ENCODE data around the gene PEA15.

Gene PEA15

GRCh38 chr1:160205242-160206035 is at the start of gene PEA15:
Gene PEA15 (plus strand): TSS chr1:160205384. CDS start chr1:160211545, 6,161 bp downstream.
- Histone ChIP-seq H3K27ac (no peak within 1 kb of the TSS), H3K36me3 (peaks cover 13% of the 10 kb centered on the region), H3K4me1 (ENCODE audit: control insufficient read depth in 1 of 2, insufficient read depth in 1 of 2, low read depth in 1 of 2, low read length in 1 of 2) (peaks cover 11 to 15% of the 10 kb centered on the region in 2 experiments), H3K4me3 (ENCODE audit: low read depth in 1 of 2, low read length in 1 of 2) (peak within 1 kb of the TSS; percentile 52 to 56), H3K9me3 (no peaks in the 10 kb centered on the region), H3K27me3 (peaks cover 24% of the 10 kb centered on the region)
- no peak for TF ChIP-seq CTCF (IDR thresholded peaks at IDR 0.05)

- Histone ChIP-seq H3K27ac (no peak overlapping the region), H3K4me3 (ENCODE audit: low read depth in 1 of 2, low read length in 1 of 2) (no peak overlapping the region), H3K27me3 (no peaks in the 10 kb centered on the region), H3K36me3 (no peaks in the 10 kb centered on the region), H3K4me1 (ENCODE audit: control insufficient read depth in 1 of 2, insufficient read depth in 1 of 2, low read depth in 1 of 2, low read length in 1 of 2) (no peaks in the 10 kb centered on the region), H3K9me3 (no peaks in the 10 kb centered on the region)
- TF ChIP-seq CTCF (IDR thresholded peaks at IDR 0.05), result no peak
Observed at GRCh38 chr1:160156361-160156760, 48.8 kb upstream of the PEA15 start.

- no peaks in the 10 kb centered on the region for H3K9me3 ChIP-seq
- no peak overlapping the region for H3K4me3 ChIP-seq (ENCODE audit: low read depth in 1 of 2, low read length in 1 of 2)
- H3K4me1 ChIP-seq (ENCODE audit: control insufficient read depth in 1 of 2, insufficient read depth in 1 of 2, low read depth in 1 of 2, low read length in 1 of 2), result no peaks in the 10 kb centered on the region
- TF ChIP-seq CTCF (IDR thresholded peaks at IDR 0.05), result no peak
- H3K27ac ChIP-seq, result no peak overlapping the region
- no peaks in the 10 kb centered on the region for H3K27me3 ChIP-seq
- no peaks in the 10 kb centered on the region for H3K36me3 ChIP-seq
Observed at GRCh38 chr1:160157174-160157573, 48.0 kb upstream of the PEA15 start.

DNA sequence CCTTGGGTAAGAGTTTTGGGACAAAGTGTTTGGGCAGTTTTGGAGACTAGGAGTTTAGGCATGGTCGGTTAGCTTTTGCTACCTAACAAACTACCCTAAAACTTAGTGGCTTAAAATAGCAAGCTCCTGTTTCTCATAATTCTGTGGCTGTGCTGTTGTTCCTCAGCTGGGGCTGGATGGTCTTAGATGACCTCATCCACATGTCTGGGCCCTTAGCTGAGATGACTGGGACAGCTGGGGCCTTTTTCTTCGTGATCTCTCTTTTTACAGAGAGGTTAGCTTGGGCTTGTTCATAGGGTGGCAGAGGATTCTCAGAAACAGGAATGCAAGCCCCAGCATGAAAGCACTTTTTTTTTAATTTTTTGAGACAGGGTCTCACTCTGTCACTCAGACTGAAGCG is 47.2 kb upstream of the PEA15 start:
- no peaks in the 10 kb centered on the region for H3K4me1 ChIP-seq (ENCODE audit: control insufficient read depth in 1 of 2, insufficient read depth in 1 of 2, low read depth in 1 of 2, low read length in 1 of 2)
- H3K36me3 ChIP-seq, result no peaks in the 10 kb centered on the region
- no peaks in the 10 kb centered on the region for H3K9me3 ChIP-seq
- H3K27ac ChIP-seq, result no peak overlapping the region
- H3K27me3 ChIP-seq, result no peaks in the 10 kb centered on the region
- H3K4me3 ChIP-seq (ENCODE audit: low read depth in 1 of 2, low read length in 1 of 2), result no peak overlapping the region
- no peak for TF ChIP-seq CTCF (IDR thresholded peaks at IDR 0.05)

GRCh38 chr1:160158534-160158933 is 46.6 kb upstream of the PEA15 start:
- TF ChIP-seq CTCF (IDR thresholded peaks at IDR 0.05), result no peak
- H3K9me3 ChIP-seq, result no peaks in the 10 kb centered on the region
- no peaks in the 10 kb centered on the region for H3K36me3 ChIP-seq
- H3K4me3 ChIP-seq (ENCODE audit: low read depth in 1 of 2, low read length in 1 of 2), result no peak overlapping the region
- no peaks in the 10 kb centered on the region for H3K27me3 ChIP-seq
- no peaks in the 10 kb centered on the region for H3K4me1 ChIP-seq (ENCODE audit: control insufficient read depth in 1 of 2, insufficient read depth in 1 of 2, low read depth in 1 of 2, low read length in 1 of 2)
- H3K27ac ChIP-seq, result no peak overlapping the region
